Lower leg skin (tissue), 4 donors: Measurements from ENCODE around the gene DOCK9. TPM values are rescaled to one million over a fixed set of nuclear protein-coding genes. Genes with fewer than 3 reads are reported as not detected.
A peak's percentile ranks its signal among the peaks of the same experiment; 100 is the strongest.

Experiments
- DNase-seq, 2 donors: peaks; one replicate each; pipeline ENCODE4 v3.0.0-alpha.2; 2019; ENCODE audit warnings: low spot score in 2 of 2
- H3K4me3 ChIP-seq: fragments of 200-600 bp; sonication (generic); 2 replicates; pipeline ENCODE4 v1.5.1; 2017; ENCODE audit warnings: mild to moderate bottlenecking, low read depth; ENCODE audit not compliant: poor library complexity, severe bottlenecking
- CTCF ChIP-seq, 3 donors: fragments of 450-650 bp; IDR thresholded peaks; one replicate each; pipeline ENCODE4 v1.5.1; 2016; ENCODE audit warnings: antibody characterized with exemption in 3 of 3, mild to moderate bottlenecking in 3 of 3, moderate library complexity in 2 of 3
- POLR2A ChIP-seq, 2 donors: fragments of 450-650 bp; IDR thresholded peaks; one replicate each; pipeline ENCODE4 v1.6.1; 2016 to 2017; ENCODE audit warnings: antibody characterized with exemption in 2 of 2, mild to moderate bottlenecking in 1 of 2, moderate library complexity in 1 of 2
- WGBS, 2 donors: methylation state at CpG; one replicate each; pipeline ENCODE4 v1.1.5; 2018; 5-methylcytosine and 5-hydroxymethylcytosine counted together
- intact Hi-C: fragments of 100-400 bp; cut with DNase I; formaldehyde crosslinking; loops from one replicate; pipeline ENCODE4 v1.15.0; 2023; ENCODE audit warnings: low total_unique reads
- total RNA-seq, 4 donors: library from RNA; depleted of rRNA; stranded (reverse); fragments of >200 nt; gene quantifications; one replicate each; pipeline ENCODE4 v1.1.0, GENCODE V29; 2016

The DOCK9 gene
- total RNA-seq, 4 donors from 2014 or later: 189 to 292 (median 271) TPM

GRCh38 chr13:98801626-98802418 lies 176.0 kb downstream of the DOCK9 start:
- no peak overlapping the region for H3K4me3 ChIP-seq
- 62 to 74% methylated on average over 10 of the region's 10 CpGs for WGBS, 2 donors
- intact Hi-C loops: no loop called here
- TF ChIP-seq CTCF (IDR thresholded peaks at IDR 0.05) (no peak), POLR2A (IDR thresholded peaks at IDR 0.05) (no peak)
- DNase-seq: peak in 1 of 2 donors; percentile 12

- no peak for TF ChIP-seq POLR2A (IDR thresholded peaks at IDR 0.05)
- TF ChIP-seq CTCF (IDR thresholded peaks at IDR 0.05): no peak
- DNase-seq: no peak
- intact Hi-C loops: no loop called here
- H3K4me3 ChIP-seq: no peak overlapping the region
- whole genome bisulfite sequencing, 2 donors: 91 to 94% methylated on average over 14 of the region's 14 CpGs
Measured at GRCh38 chr13:98800078-98800477, 177.8 kb downstream of the DOCK9 start.

GRCh38 chr13:98798849-98799645 lies 178.8 kb downstream of the DOCK9 start:
- DNase-seq: no peak

GRCh38 chr13:98797456-98797855 lies 180.4 kb downstream of the DOCK9 start:
- intact Hi-C loops: no loop called here
- H3K4me3 ChIP-seq: no peak overlapping the region
- no peak for DNase-seq
- TF ChIP-seq POLR2A (IDR thresholded peaks at IDR 0.05) (no peak), CTCF (IDR thresholded peaks at IDR 0.05) (no peak)
- WGBS, 2 donors: 90 to 93% methylated on average over 6 of the region's 6 CpGs

More at GRCh38 chr13:98798849-98799645, 178.8 kb downstream of the DOCK9 start:
- TF ChIP-seq POLR2A (IDR thresholded peaks at IDR 0.05) (no peak), CTCF (IDR thresholded peaks at IDR 0.05) (no peak)
- 58 to 71% methylated on average over 5 of the region's 5 CpGs for WGBS, 2 donors
- no peak overlapping the region for H3K4me3 ChIP-seq
- intact Hi-C loops: no loop called here

GRCh38 chr13:98796798-98797197 lies 181.1 kb downstream of the DOCK9 start:
- intact Hi-C loops: no loop called here

More at GRCh38 chr13:98796798-98797197, 181.1 kb downstream of the DOCK9 start:
- TF ChIP-seq POLR2A (IDR thresholded peaks at IDR 0.05) (no peak), CTCF (IDR thresholded peaks at IDR 0.05) (no peak)
- H3K4me3 ChIP-seq: no peak overlapping the region
- peak in 1 of 2 donors; percentile 60 for DNase-seq
- 89 to 95% methylated on average over 10 of the region's 10 CpGs for WGBS, 2 donors
